COLO829 (cell line): Measurements from ENCODE around the gene PNPLA7.
"Not testable (repeated sequence)": the region's sequence is repeated elsewhere in the genome, so short reads cannot be mapped to it uniquely, and the experiment has no call there.

Experiments used
- DNase-seq: peaks from one replicate; pipeline ENCODE4 v3.0.0; 2012; ENCODE audit warnings: low spot score

The PNPLA7 gene

GRCh38 chr9:137575364-137575715, 25.1 kb upstream of the PNPLA7 start:
- no peak for DNase-seq

DNA sequence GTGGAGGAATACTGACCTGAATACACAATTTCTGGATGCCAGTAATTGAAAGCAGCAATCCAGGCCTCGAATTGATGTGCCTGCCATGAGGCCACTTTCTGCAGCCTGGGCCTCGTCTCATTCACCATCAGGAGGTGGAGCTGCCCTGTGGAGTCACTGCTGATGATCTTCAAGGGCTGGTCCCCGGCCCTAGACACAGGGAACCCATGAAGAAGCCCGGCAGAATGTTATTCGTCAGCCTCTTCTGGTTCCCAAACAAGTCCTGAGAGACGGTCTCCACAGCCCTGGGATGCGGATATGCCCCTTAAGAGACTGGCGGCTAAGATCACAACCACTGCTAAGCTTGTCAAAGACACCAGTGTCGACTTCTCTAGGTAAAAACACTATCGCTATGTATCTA, 24.0 kb upstream of the PNPLA7 start:
- no peak for DNase-seq

GRCh38 chr9:137570566-137570965, 20.4 kb upstream of the PNPLA7 start:
- DNase-seq, result no peak

DNA sequence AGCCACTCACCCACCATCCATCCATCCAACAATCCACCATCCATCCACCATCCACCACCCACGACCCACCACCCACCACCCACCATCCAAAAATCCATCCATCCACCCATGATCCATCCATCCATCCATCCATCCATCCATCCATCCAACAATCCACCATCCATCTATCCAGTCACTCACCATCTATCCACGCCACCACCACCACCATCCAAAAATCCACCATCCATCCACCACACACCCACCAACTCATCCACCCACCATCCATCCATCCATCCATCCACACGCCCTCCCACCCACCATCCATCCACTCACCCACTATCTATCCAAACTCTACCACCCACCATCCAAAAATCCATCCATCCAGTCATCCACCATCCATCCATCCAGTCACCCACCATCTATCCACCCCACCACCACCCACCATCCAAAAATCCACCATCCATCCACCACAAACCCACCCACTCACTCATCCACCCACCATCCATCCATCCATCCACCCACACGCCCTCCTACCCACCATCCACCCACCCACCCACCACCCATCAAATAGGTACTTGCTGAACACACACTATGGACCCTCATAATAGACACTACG, 19.5 kb upstream of the PNPLA7 start:
- DNase-seq, result no peak

GRCh38 chr9:137568445-137568844, 18.2 kb upstream of the PNPLA7 start:
- DNase-seq, result not testable (repeated sequence)

DNA sequence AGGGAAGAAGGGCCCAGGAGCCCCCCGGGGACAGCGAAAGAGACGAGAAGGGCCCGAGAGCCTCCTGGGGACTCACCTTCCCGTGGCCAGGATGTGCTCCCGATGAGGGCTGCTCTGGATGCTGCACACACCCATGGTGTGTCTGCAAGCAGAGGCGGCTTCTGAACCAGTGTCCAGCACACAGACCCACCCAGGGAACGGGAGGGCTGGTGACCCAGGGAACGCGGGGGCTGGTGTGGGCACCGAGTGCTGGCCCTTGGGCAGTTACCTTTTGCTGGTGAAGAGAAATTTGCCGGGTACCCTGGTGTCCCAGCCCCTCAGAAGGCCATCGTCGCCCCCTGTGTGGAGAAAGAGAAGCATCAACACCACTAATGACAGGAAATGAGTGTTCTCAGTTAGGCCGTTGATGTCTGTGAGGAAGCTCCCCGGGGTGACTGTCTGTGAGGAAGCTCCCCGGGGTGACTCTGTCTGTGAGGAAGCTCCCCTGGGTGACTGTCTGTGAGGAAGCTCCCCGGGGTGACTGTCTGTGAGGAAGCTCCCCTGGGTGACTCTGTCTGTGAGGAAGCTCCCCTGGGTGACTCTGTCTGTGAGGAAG, 14.7 kb upstream of the PNPLA7 start:
- DNase-seq, result no peak

- DNase-seq, result no peak
Observed at GRCh38 chr9:137564134-137564533, 13.9 kb upstream of the PNPLA7 start.

GRCh38 chr9:137558127-137558526, 7.9 kb upstream of the PNPLA7 start:
- DNase-seq, result no peak

DNA sequence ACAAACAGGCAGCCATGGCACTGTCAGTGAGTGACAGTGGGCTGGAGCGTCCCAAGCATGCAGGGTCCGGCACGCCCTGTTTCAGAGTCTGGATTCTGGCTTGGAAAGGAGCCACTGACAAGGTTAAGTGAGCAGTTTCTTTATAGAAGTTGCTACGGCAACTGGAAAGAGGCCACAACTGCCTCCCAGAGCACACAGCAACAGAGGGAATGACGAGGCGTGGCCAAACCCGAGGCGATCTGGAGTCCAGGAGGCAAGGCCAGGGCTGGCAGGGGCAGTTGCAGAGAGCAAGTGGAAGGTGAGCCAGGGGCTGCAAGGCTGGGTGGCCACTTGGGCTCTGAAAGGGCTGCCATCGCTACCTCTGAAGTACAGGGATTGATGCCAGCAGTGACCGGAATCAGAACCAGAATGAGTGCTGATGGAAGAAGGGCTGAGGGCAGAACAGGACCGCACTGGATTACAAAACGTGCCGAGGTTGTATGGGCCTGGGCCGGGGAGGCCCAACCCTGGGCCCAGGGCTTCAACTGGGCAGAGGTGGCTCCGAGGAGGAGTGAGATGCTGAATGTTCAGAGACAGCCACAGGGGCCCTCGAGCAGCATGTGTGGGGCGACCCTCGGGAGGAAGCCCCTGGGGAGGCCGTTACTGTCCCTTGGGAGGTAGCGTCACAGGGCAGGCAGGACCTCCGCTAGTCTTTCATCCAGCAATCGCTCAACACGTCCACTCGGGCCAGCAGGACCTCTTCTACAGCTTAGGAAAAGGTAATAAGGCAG, 6.1 kb upstream of the PNPLA7 start:
- no peak for DNase-seq

- DNase-seq, result no peak
Observed at GRCh38 chr9:137555179-137555578, 5.0 kb upstream of the PNPLA7 start.

- DNase-seq, result no peak
Observed at GRCh38 chr9:137554349-137554748, 4.1 kb upstream of the PNPLA7 start.

DNA sequence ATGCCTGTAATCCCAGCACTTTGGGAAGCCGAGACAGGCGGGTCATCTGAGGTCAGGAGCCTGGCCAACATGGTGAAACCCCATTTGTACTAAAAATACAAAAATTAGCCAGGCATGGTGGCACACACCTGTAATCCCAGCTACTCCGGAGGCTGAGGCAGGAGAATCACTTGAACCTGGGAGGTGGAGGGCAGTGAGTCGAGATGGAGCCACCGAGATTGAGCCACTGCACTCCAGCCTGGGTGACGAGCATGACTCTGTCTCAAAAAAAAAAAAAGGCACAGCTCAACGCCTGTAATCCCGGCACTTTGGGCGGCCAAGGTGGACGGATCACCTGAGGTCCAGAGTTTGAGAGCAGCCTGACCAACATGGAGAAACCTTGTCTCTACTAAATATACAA, 3.5 kb upstream of the PNPLA7 start:
- DNase-seq, result not testable (repeated sequence)

GRCh38 chr9:137552022-137552768, 2.0 kb upstream of the PNPLA7 start:
- DNase-seq, result no peak

DNA sequence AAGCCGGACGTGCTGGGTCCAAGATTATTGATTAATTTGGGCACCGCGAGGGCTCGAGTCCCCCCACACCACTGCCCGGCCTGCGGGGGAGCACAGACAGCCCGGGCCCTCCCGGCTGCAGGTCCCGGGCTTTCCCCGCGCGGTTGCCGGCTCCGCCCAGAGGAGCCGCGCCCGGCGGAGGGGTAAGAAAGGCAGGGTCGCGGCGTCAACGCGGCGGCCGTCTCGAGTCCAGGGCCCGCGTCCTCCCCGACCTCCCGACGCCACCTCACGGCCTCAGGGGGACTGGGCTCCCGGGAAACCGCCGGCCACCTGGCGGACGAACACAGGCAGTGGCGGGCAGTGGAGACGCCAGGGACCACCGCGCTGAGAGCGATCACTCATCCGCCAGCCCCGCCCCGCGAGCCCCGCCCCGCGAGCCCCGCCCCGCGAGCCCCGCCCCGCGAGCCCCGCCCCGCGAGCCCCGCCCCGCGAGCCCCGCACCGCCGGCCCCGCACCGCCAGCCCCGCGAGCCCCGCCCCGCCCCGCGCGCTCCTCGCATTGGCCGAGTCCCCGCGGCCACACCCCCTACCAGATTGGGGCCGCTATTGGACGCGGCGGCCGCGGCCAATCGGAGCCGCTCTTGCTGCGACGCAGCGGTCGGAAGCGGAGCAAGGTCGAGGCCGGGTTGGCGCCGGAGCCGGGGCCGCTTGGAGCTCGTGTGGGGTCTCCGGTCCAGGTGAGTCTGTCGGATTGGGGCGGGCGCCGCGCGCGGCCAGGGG, 1.2 kb upstream of the PNPLA7 start, which contains the start of gene MRPL41:
TSS of gene MRPL41 (plus strand) at position 616 of the 758 bp plus-strand sequence. CDS start 203 bp downstream, outside the sequence.
- peak; percentile 94 for DNase-seq

- DNase-seq, result not testable (repeated sequence)
Observed at GRCh38 chr9:137550958-137551263, 709 bp upstream of the PNPLA7 start.

DNA sequence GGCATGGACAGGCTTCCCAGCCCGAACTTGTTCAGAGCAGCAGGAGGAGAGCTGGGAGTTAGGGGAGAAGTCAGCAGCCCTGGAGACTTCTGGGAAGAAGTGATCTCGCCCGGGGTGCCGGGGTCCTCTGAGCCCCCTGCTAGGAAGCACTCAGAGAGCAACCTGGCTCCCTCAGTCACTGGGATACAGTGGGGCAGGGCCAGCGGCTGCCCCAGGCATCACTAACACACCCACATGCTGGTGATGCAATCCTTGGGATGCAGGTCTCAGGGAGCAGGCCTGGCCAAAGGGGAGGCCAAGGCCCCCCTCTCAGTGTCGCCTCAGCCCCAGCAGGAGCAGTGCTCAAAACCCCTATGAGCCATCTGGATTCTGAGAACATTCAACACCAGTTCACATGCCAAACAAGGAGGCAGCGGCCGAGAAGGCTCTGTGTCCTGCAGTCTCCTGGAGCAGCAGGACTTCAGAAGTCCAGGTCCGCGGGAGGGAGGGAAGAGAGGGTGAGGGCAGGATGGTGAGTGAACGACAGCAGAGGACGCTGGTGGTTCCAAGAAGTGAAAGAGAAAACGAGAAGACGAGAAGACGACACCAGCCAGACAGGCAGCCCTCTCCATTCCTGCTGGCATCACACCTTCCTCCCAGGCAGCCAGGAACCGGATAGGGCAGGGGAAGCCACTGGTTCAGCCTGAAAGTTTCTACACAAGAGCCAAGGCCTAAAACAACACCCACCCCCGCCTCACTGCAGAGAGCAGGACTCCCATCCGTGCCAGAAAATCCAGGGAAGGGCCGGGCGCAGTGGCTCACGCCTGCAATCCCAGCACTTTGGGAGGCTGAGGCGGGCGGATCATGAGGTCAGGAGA, 2.3 kb downstream of the PNPLA7 start:
- DNase-seq, result no peak

GRCh38 chr9:137545123-137545522, 5.1 kb downstream of the PNPLA7 start:
- DNase-seq, result no peak

- DNase-seq, result peak; percentile 48
Observed at GRCh38 chr9:137544176-137544760, 5.9 kb downstream of the PNPLA7 start.

DNA sequence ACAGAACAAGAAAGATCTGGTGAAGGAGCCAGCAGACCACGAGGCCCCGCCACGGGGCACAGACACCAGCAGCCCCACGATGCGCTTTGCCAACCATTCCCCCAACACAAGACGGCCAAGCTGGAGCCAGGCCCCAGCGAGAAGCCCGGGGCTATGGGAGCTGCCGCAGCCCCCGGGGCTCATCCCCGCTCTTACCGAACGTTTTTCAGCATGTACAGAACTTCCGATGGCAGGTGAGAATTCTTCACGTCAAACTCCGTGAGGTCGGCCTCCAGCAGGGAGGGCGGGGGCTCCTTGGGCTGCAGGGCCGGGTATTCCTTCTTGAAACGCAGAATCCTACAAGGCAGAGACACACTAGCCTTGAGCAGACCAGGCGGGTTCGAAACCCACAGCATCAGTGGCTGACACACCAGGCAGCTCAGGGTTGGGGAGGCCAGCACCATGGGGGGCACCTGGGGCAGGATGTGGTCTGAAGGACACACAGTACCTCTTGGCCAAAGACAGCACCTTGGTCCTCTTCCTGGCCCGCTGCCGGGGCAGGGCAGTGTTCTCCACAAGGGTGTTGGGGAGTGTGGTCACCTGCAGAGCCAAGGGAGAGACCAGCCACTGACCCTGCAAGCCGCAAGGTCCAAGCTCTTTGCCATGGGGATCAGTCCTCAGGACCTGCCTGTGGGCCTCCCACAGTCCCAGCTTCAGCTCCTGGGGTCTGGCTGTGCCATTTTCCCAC, 6.8 kb downstream of the PNPLA7 start:
- DNase-seq, result no peak

GRCh38 chr9:137542486-137542885, 7.7 kb downstream of the PNPLA7 start:
- no peak for DNase-seq
